Limb (tissue), 2 donors: ENCODE results near the gene GRHL3.
A peak's percentile ranks its signal among the peaks of the same experiment; 100 is the strongest.

Experiments used
- DNase-seq, 2 donors: peaks; one replicate each; pipeline ENCODE4 v3.0.0-alpha.2; 2016; ENCODE audit errors: extremely low spot score in 2 of 2

GRHL3 gene

DNA sequence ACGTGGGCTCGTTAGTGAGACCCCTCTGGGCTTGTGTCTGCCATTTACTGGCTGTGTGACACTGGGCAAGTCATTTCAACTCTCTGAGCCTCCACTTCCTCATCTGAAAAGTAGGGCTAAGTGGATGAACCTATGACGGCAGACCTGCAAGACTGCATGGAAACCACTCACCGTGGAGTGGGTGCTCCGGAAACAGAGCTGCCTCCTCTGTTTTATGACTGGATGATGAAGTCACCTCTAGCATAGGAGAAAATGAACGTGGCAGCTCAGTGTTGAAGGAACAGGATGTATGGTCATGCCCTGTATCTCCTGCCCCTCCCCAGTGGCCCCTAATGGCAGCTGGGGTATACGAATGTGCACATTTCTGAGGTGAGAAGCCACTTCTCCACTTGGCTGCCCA lies 53.9 kb downstream of the GRHL3 start:
- no peak for DNase-seq

DNA sequence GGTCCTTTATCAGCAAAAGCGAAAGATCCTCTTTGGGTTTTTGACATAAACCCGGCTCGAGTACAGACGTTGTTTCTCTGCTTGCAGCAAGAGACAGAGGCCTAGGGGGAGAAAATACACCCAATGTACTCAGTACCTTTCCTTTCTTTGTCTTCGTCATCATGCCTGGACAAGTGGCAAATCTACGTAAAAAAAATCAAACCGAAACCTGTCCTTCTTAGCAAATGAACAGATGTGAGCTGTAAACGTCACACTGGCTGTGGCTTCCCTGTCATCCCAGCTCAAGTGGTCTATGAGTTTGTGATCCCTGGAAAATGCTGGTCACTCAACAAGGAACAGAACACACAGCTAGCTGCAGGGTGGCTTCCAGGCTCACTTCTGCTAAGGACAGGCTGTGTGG lies 54.6 kb downstream of the GRHL3 start:
- DNase-seq: no peak

DNA sequence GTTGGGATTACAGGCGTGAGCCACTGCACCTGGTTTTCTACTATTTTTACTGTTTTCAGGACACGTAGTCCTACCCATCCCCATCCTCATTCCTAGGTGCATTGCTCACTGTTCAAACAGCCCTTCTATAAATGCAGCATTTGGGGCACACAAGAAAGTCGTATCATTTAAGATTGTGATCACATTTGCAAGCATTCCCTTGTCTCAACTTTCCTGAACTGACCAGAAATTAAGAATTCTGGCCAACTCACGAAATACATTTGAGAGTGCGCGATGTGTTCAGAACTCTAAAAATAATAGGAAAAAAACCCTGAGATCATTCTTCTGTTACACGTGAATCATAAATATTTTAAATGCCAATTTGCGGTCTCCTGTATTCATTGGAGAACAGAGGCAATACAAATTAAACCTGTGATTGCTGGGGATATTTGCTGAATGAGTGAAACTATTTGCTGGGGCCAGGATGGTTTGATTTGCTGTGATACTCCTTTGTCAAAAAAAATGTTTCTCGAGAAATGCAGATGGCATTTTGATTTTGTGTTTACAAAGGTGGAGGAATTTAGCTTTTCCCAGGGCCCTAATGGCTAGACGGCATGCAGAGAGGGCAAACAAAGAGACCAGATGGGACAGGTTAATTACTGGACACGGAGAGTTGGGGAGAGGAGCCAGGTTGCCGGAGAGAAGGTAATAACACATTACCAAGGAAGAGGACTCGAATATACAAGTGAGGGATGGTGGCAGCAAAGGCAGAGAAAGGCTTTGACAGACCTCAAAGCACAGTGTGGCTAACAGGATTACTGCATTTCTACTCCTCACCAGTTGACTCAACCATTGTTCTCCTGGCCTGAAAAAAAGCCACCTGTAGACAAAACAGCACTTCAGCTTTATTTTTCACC lies 56.0 kb downstream of the GRHL3 start:
- DNase-seq: no peak

DNA sequence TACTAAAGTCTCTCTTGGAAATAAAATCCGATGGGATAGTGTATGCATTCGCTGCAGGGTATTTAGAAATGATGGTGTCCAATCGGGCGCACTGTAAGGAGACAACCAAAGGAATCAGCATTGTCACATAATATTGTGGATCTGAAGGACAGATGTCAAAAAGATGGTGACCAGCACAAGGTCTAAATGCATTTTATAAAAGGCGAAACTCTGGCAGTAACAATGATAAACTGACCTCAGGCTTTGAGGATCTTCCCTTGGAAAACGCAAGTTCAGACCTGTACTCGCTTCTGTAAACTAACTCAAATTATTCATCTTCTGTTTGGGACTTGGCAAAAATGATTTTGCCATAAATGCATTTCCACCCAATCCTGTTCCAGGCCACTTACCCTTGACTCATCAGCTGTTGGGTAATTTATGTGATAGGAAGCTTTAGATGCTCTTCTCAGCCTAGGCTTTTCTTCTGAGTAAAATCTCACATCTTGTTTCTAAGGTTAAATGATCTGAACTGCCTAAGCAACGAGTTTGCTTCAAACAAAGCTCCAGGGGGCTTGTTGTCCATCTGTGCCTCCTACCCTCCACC lies 60.7 kb downstream of the GRHL3 start:
- DNase-seq: no peak

DNA sequence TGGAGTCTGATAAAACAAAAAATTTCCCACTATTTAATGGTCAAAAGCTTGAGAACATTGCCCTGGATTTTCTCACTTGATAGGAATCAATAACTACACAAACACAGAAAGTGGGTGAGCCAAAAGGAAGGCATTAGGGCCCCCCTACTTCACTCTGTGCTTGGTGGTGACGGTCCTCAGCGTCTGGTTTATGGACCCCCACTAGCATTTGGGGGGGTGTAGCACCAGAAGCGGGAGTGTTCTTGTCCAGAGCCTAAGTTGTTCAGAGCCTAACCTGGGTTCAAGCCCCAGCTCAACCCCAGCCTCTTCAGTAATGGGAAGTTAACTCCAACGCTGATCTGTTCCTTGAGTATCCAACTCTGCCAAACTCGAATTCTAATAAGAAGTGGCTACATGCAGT lies 61.4 kb downstream of the GRHL3 start:
- DNase-seq: no peak

DNA sequence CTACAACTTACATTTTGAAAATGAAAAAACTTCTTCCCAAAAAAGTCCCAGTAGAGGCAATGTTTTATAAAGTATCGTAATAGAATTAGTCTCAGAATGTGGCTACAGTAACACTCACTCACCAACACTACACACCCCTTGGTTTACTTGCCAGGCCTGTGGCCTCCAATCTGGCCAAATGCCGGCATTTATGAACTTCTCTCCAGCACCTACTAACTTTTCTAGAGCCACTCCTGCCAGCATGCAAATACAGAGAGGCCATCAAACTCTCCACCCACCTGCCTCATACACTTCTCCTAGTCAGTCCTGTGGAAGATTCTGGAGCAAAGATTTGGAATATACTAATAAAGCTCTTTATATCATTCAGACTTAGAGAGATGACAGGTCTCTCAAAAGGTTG lies 62.1 kb downstream of the GRHL3 start:
- no peak for DNase-seq

DNA sequence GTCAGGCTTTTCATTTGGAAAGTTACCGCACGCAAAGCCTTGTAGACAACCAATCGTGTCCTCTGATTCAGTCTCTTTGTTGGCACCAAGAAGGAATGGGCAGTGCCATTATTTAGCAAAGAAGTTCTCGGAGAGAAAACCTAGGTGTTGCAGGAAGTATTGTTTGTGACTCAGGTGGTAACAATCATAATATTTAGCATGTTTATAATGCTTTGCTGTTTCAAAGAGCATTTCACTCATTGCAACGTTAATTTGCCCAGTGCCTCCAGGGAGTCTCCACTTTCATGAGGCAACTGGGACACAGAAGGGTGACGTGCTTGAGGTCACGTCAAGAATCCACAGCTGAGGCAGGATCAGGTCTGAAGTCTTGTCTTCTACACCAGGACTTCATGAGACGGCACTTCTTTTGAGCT lies 63.0 kb downstream of the GRHL3 start:
- no peak for DNase-seq

DNA sequence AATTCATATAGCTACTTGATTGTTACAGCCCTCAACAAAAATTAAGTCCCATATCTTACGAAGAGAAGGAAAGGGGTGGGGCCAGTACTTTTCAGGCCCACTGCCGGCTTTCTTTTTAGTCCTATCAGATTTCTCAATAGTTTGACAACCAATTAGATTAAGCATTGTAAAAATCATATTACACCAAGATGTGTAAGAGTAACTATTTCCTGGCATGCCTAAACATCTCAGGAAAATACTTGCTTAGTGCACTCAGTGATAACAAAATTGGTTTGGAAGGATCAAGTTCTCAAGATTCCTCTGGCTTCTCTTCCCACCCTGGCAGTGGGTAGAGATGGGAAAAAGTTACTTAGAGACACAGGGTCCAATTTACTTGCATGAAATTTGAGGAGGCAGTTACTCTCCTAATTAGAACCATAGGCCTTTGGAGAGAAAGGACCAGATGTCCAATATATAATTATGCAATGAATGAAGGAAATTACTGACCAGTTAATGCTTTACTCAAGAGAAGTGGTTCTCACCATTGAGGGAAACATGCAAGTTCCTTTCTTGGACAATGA lies 64.3 kb downstream of the GRHL3 start:
- DNase-seq: no peak

DNA sequence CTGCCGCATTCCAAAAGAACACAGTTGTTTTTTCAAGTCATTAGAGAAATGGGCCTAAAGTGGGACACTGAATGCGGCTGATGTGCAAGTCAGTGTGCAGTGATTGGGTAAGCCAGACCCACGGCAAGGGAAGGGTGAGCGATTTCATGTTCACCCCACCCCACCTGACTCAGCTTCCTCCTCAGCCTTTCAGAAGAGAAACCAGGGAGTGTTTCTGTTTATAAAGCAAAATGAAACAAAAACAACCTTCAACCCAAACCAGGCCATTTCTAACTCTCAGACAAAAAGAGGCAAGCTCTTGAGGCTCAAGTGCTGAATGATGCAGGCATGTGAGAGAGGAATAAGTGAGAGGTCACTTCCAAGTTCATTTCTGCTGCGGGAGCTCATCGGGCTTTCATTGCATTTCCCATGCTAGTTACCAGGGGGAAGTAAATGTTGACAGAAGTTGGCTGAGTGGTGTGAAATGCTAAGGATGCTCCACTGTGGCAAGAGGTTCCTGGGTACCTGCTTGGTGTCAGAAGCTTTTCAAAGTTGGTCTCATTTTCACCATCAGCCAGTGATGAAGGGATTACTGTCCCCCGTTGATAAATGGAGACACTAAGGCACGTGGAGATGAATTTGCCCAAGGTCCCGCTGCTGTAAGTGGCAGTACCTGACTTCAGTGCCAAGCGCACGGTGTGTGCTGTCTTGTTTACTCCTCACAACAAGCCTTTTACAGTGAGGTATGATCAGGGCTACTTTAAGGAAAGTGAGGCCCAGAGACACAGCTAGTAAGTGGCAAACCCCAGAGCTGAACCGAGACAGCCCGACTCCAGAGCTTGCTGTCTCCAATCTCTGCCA lies 65.3 kb downstream of the GRHL3 start:
- no peak for DNase-seq

DNA sequence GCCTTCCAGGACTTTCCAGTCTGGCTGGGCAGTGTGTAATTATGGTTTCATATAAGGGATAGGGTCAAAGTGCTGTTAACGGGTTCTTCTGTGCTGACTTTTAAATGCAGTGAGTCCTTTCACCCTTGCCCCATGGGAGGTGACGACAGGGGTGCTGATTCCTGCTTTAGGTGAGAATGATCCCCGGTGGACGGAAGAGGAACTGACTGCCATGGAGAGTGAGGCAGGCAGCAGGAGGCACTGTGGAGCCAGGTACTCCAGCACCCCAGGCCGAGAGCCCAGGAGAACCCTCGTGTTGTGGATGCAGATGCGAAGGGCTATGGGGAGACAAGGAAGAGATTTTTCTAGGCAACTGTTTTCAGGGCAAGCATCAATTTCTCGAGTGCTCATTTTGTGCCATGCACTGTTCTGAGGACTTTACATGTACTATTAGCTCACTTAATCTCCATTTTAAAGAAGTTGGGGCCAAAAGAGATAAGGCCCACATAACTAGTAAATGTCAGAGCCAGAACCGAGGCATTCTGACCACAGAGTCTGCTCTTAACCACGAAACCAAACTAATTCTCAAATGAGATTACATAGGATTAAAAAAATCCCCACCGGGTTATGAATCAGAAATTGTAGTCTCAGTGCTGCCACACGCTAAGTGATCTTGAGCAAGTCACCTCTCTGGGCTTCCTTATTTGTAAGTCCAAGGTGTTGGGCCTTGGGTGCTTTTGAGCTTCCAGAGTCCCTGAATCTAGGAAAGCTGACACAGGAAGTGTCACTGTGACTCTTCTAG lies 66.2 kb downstream of the GRHL3 start:
- DNase-seq: no peak

DNA sequence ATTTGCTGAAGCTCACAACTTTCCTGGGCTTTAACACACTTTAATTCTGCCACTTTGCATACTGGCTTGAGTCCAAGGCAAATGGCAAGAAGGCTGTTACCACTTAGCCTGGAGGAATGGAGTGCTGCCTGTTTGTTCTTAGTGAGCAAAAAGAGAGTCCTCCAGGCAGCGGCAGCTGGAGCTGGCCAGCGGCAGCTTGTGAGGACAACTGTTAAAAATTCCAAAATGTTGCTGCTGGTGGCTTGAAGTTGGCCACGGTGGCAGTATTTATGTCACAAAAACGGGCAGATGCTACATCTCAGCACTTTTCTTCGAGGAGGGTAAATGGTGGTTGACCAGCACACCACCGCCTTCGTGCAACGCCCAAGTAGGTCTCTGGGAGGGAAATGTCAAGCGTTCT lies 67.1 kb downstream of the GRHL3 start:
- DNase-seq: peak in 1 of 2 donors; percentile 40

DNA sequence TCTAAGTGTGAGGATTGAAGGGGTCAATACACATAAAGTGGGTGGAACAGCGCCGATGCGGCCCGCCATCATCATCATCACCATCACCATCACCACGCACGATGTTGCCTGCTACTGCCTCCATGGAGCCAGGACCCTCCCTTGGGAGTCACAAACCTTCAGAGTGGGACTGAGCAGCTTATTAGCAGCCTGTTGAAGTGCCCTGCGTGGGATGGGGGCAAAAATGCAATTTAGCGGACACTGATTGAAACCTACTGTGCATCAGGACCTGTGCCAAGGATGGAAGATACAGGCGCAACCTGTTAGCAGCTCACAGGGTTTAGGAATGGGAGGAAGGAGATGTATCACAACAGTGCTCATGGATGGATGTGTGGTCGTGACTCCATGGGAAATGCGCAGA lies 67.8 kb downstream of the GRHL3 start:
- no peak for DNase-seq

DNA sequence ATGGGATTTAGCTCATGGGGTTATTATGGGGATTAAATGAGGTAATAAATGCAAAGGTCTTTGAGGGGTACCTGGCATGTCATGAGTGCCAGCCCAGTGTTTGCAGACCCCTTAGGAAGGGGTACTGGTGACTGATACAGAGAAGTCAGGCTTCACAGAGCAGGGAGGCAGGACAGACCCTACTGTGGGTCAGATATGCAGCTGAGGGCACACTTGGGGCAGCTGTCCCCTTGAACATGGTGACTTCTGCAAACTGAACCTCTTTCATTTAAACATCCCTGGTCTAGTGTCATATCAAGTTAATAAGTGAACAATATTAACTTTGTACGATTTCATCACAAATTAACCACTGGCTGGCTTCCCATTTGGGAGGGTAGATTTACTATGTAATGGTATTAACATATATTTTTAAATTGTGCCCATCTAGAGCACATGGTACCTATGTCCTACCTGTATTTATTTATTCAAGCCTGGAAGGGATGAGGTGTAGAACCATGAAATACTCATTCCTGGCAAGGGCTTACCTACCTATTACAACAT lies 68.5 kb downstream of the GRHL3 start:
- DNase-seq: no peak

DNA sequence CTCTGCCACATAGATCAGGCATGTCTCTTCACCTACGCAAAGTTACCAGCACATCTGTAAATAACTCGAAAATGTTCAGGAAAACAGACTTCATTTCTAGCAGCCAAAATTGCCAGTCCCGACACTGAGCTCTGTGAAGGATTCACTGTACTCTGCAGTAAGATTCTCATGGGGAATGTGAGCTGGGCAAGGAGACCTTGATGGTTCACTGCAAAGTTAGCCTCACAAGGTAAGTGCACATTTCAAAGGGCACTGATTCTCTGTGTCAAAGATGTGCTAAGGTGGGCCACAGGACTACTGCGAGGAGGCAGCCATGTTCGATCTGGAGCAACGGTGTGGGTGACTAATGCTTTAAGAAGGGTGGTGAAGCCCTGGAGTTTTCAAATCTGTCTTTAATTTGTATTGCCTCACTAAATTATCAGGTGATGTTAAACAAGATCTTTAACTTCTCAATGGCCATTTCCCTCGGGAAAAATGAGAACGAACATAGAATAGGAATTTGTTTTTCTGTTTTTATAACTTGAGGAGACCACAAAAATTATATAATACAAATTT lies 69.3 kb downstream of the GRHL3 start:
- DNase-seq: no peak

DNA sequence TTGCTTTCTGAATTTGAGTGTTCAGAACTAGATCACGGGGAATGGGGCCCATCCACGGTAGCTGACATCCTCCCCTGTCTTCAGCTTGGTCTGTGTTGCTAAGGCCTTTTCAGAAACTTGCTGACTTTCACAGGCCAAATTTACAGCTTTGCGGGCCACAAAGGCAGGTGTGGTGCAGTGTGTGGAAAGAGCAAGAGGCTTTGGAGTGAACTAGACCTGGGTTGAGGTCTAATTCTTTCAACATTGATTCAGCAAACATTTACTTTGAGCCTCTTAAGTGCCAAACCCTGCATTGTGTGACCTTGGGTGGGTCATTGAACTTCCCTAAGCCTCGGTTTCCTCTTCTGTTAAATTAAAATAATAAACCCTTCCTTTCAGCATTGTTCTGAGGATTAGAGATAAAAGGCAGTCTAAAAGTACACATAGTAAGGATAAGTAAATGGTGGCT lies 70.1 kb downstream of the GRHL3 start:
- no peak for DNase-seq

DNA sequence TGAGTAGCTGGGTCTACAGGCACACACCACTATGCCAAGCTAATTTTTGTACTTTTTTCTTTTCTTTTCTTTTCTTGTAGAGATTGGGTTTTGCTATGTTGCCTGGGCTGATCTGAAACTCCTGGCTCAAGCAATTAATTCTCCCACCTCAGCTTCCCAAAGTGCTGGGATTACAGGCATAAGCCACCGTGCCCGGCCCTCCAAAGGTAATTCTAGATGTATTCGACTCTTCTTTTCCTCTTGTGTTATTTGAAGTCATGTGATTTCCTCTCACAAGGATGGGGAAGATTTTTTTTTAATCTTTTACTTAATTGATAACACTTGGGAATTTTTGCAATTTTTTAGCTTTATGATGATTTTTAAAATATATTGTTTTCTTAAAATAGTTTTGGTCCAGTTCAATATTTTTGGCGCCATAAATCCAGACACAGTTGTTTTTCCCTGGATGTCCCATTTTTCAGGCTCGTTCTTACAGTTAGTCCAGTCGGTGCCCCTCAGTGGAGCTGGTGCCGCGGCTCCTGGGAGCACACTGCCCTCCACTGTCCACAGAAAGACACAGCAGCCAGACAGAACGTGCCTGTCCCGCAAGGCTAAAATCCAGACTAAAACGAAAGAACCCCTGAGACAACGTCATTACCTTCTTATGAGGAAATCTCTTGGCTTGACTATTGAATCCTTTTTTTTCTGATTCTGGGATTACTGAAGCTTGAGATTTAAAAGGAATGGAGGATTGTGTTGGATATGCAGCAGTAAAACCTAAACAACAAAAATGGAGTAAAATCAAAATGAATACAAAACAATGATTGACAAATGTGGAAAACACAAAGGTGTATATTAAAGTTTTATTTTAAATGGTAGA lies 72.0 kb downstream of the GRHL3 start:
- DNase-seq: peak; percentile 83 to 84

DNA sequence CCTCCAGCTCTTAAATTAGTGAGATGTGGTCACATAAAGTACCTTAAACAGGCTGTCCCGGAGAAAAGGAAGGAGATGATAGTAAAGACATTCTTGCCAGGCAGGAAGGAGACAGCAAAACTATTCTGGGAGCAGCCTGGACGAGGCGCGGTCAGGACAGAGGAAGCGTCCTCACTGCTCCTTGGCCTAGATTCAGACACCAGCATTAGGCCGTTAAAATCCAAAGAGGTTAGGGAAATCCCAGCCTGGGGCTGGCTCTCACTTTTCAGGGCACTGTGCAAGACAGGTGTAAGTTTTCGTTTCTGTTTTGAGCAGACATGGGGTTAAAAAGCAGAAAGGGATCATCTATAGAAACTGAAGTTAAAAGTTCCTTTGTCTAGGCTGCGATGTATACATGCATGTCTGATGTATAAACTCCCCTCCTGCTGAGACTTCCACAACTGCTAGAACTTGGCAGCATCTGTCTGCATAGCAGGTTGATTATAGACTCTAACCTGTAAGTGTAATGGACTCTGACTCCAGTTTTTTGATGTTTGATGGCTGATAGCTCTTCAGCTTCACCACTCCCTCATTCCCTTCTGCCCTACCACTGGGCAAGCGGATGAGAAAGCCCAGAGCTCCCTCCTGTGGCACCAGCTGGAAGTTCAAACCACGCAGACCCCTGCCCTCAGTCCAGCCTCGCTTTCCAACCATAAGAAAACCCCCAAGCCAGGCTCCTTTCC lies 72.9 kb downstream of the GRHL3 start:
- peak; percentile 56 to 73 for DNase-seq

DNA sequence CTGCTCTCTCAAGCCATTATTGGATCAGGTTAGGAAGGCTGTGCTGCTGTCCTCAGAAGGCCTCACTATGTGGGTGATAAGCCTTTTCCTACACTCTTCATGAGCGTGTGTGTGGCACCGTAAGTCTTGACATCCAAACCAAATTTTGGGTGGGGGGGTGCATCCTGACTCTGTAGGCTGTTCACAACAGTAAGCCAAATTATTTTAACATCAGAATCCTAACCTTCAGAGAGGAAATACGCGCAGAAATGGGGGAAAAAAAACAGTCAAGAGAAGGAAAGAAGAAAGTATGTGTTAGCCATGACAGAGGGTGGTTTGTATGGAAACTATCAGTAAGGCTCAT lies 73.4 kb downstream of the GRHL3 start:
- DNase-seq: no peak
